ENCODE data around the gene MSI2.

- TF ChIP-seq SP1 (IDR thresholded peaks at IDR 0.05) (no peak), ARNT (IDR thresholded peaks at IDR 0.05) (no peak), FOXM1 (IDR thresholded peaks at IDR 0.05; ENCODE audit: borderline replicate concordance) (no peak), CTBP1 (IDR thresholded peaks at IDR 0.05; ENCODE audit: borderline replicate concordance) (no peak), FOXK2 (IDR thresholded peaks at IDR 0.05) (no peak), ELF4 (IDR thresholded peaks at IDR 0.05) (no peak), SUZ12 (IDR thresholded peaks at IDR 0.05) (no peak), TARDBP (IDR thresholded peaks at IDR 0.05) (no peak), BHLHE40 (IDR thresholded peaks at IDR 0.05; ENCODE audit: borderline replicate concordance) (no peak), L3MBTL2 (conservative IDR thresholded peaks at IDR 0.05) (no peak), FOXA1 (IDR thresholded peaks at IDR 0.05) (no peak)
- TF ChIP-seq, protein P1, sequence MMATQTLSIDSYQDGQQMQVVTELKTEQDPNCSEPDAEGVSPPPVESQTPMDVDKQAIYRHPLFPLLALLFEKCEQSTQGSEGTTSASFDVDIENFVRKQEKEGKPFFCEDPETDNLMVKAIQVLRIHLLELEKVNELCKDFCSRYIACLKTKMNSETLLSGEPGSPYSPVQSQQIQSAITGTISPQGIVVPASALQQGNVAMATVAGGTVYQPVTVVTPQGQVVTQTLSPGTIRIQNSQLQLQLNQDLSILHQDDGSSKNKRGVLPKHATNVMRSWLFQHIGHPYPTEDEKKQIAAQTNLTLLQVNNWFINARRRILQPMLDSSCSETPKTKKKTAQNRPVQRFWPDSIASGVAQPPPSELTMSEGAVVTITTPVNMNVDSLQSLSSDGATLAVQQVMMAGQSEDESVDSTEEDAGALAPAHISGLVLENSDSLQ (IDR thresholded peaks at IDR 0.05), result no peak
These were observed 45.3 kb upstream of the MSI2 start for GRCh38 chr17:57210972-57211411.

Data from HEK293T (cell line).